ENCODE data around the gene UGDH. TPM values are rescaled to one million over a fixed set of nuclear protein-coding genes. Genes with fewer than 3 reads are reported as not detected.

UGDH gene
- total RNA-seq, 1 donor from 2014 or later: 47.7 TPM

GRCh38 chr4:39484582-39485272 lies 42.5 kb downstream of the UGDH start:
- no peaks in the 10 kb centered on the region for H3K36me3 ChIP-seq
- H3K4me1 ChIP-seq: no peaks in the 10 kb centered on the region
- peak in 1 of 2 donors; percentile 40 for ATAC-seq
- H3K4me3 ChIP-seq: no peak overlapping the region
- DNase-seq: no peak
- H3K27me3 ChIP-seq (ENCODE audit: low read depth): no peaks in the 10 kb centered on the region
- TF ChIP-seq, protein P1, sequence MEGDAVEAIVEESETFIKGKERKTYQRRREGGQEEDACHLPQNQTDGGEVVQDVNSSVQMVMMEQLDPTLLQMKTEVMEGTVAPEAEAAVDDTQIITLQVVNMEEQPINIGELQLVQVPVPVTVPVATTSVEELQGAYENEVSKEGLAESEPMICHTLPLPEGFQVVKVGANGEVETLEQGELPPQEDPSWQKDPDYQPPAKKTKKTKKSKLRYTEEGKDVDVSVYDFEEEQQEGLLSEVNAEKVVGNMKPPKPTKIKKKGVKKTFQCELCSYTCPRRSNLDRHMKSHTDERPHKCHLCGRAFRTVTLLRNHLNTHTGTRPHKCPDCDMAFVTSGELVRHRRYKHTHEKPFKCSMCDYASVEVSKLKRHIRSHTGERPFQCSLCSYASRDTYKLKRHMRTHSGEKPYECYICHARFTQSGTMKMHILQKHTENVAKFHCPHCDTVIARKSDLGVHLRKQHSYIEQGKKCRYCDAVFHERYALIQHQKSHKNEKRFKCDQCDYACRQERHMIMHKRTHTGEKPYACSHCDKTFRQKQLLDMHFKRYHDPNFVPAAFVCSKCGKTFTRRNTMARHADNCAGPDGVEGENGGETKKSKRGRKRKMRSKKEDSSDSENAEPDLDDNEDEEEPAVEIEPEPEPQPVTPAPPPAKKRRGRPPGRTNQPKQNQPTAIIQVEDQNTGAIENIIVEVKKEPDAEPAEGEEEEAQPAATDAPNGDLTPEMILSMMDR (IDR thresholded peaks at IDR 0.05): no peak
- H3K9me3 ChIP-seq: no peaks in the 10 kb centered on the region
- no peak overlapping the region for H3K27ac ChIP-seq
- intact Hi-C loops (cut with DNase I): no loop called here

GRCh38 chr4:39480902-39481695 lies 46.1 kb downstream of the UGDH start:
- intact Hi-C loops (cut with DNase I): no loop called here
- no peak for DNase-seq
- peaks cover 20% of the 10 kb centered on the region for H3K36me3 ChIP-seq
- peak overlapping the region; percentile 17 for H3K4me3 ChIP-seq
- no peaks in the 10 kb centered on the region for H3K4me1 ChIP-seq
- H3K9me3 ChIP-seq: no peaks in the 10 kb centered on the region
- ATAC-seq: peak; percentile 67 to 72
- H3K27me3 ChIP-seq (ENCODE audit: low read depth): no peaks in the 10 kb centered on the region
- H3K27ac ChIP-seq: peak overlapping the region; percentile 36
- TF ChIP-seq, protein P1 (IDR thresholded peaks at IDR 0.05): no peak

DNA sequence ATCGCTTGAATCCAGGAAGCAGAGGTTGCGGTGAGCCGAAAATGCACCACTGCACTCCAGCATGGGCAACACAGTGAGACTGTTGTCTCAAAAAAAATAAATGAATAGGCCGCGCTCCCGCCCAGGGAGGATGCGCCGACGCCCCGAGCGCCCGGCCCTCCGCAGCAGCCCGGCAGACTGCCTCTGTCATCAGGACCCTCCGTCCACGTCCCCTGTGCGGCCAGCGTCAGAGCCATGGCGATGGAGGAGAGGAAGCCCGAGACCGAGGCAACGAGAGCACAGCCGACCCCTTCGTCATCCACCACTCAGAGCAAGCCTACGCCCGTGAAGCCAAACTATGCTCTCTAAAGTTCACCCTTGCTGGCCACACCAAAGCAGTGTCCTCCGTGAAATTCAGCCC lies 47.0 kb downstream of the UGDH start:
- no peak for DNase-seq
- no peak overlapping the region for H3K4me3 ChIP-seq
- H3K27ac ChIP-seq: no peak overlapping the region
- ATAC-seq: no peak
- intact Hi-C loops (cut with DNase I): no loop called here
- peaks cover 26% of the 10 kb centered on the region for H3K36me3 ChIP-seq
- no peaks in the 10 kb centered on the region for H3K27me3 ChIP-seq (ENCODE audit: low read depth)
- TF ChIP-seq, protein P1 (IDR thresholded peaks at IDR 0.05): no peak
- H3K9me3 ChIP-seq: no peaks in the 10 kb centered on the region
- H3K4me1 ChIP-seq: no peaks in the 10 kb centered on the region

- intact Hi-C loops (cut with DNase I): no loop called here
- no peak for DNase-seq
- H3K9me3 ChIP-seq: no peaks in the 10 kb centered on the region
- H3K27ac ChIP-seq: no peak overlapping the region
- no peaks in the 10 kb centered on the region for H3K4me1 ChIP-seq
- peaks cover 50% of the 10 kb centered on the region for H3K36me3 ChIP-seq
- TF ChIP-seq, protein P1 (IDR thresholded peaks at IDR 0.05): no peak
- H3K4me3 ChIP-seq: no peak overlapping the region
- no peak for ATAC-seq
- H3K27me3 ChIP-seq (ENCODE audit: low read depth): no peaks in the 10 kb centered on the region
Measured at GRCh38 chr4:39476187-39476895, 50.9 kb downstream of the UGDH start.

- H3K9me3 ChIP-seq: no peaks in the 10 kb centered on the region
- no peaks in the 10 kb centered on the region for H3K4me1 ChIP-seq
- ATAC-seq (no peak), DNase-seq (no peak)
- H3K27ac ChIP-seq: no peak overlapping the region
- H3K4me3 ChIP-seq: no peak overlapping the region
- H3K27me3 ChIP-seq (ENCODE audit: low read depth): no peaks in the 10 kb centered on the region
- H3K36me3 ChIP-seq: peaks cover 49% of the 10 kb centered on the region
- TF ChIP-seq, protein P1 (IDR thresholded peaks at IDR 0.05): no peak
- intact Hi-C loops (cut with DNase I): no loop called here
Measured at GRCh38 chr4:39472396-39472795, 54.8 kb downstream of the UGDH start.
